Mucosa of rectum (tissue), 2 donors: ENCODE results near the gene ACD.

Experiments
- H3K27ac ChIP-seq, 2 donors: one replicate each; pipeline ENCODE4 v1.7.0; 2013; ENCODE audit warnings: inconsistent platforms in 2 of 2, low read depth in 2 of 2, low read length in 2 of 2
- H3K27me3 ChIP-seq, 2 donors: one replicate each; pipeline ENCODE4 v1.7.0; 2013; ENCODE audit warnings: low read length in 2 of 2; ENCODE audit not compliant: control insufficient read depth in 2 of 2, insufficient read depth in 2 of 2
- H3K36me3 ChIP-seq, 2 donors: one replicate each; pipeline ENCODE4 v1.7.0; 2013; ENCODE audit warnings: low read length in 2 of 2; ENCODE audit not compliant: control insufficient read depth in 2 of 2, insufficient read depth in 2 of 2
- H3K4me1 ChIP-seq, 2 donors: one replicate each; pipeline ENCODE4 v1.7.0; 2013; ENCODE audit warnings: low read length in 2 of 2, mild to moderate bottlenecking in 1 of 2; ENCODE audit not compliant: control insufficient read depth in 2 of 2, insufficient read depth in 2 of 2
- H3K4me3 ChIP-seq, 2 donors: one replicate each; pipeline ENCODE4 v1.7.0; 2013; ENCODE audit warnings: low read length in 2 of 2
- H3K9ac ChIP-seq, 2 donors: one replicate each; pipeline ENCODE4 v1.7.0; 2013; ENCODE audit warnings: low read length in 2 of 2, low read depth in 1 of 2, mild to moderate bottlenecking in 1 of 2
- H3K9me3 ChIP-seq, 2 donors: one replicate each; pipeline ENCODE4 v1.7.0; 2013; ENCODE audit warnings: low read length in 2 of 2; ENCODE audit not compliant: control insufficient read depth in 2 of 2
- donor health status: healthy.
- donor health status: Normal muscosa, but diverticular disease.

ACD gene

GRCh38 chr16:67676516-67676915 lies 16.5 kb upstream of the ACD start:
- Histone ChIP-seq H3K4me1 (peaks cover 33 to 52% of the 10 kb centered on the region in 2 donors), H3K9ac (no peak overlapping the region), H3K27me3 (no peaks in the 10 kb centered on the region), H3K4me3 (no peak overlapping the region), H3K27ac (no peak overlapping the region), H3K9me3 (no peaks in the 10 kb centered on the region), H3K36me3 (peaks cover 0 to 8% of the 10 kb centered on the region in 2 donors)

GRCh38 chr16:67675999-67676398 lies 15.9 kb upstream of the ACD start:
- no peaks in the 10 kb centered on the region for H3K9me3 ChIP-seq
- H3K4me1 ChIP-seq = peaks cover 31 to 51% of the 10 kb centered on the region in 2 donors
- no peak overlapping the region for H3K4me3 ChIP-seq
- H3K27ac ChIP-seq = no peak overlapping the region
- H3K36me3 ChIP-seq = peaks cover 0 to 8% of the 10 kb centered on the region in 2 donors
- no peak overlapping the region for H3K9ac ChIP-seq
- no peaks in the 10 kb centered on the region for H3K27me3 ChIP-seq

GRCh38 chr16:67675579-67675935 lies 15.5 kb upstream of the ACD start:
- Histone ChIP-seq H3K4me1 (peaks cover 29 to 48% of the 10 kb centered on the region in 2 donors), H3K9me3 (no peaks in the 10 kb centered on the region), H3K4me3 (no peak overlapping the region), H3K27me3 (no peaks in the 10 kb centered on the region), H3K9ac (no peak overlapping the region), H3K36me3 (peaks cover 0 to 8% of the 10 kb centered on the region in 2 donors), H3K27ac (no peak overlapping the region)

- no peak overlapping the region for H3K9ac ChIP-seq
- no peak overlapping the region for H3K4me3 ChIP-seq
- H3K36me3 ChIP-seq = peaks cover 0 to 4% of the 10 kb centered on the region in 2 donors
- H3K4me1 ChIP-seq = peaks cover 29 to 48% of the 10 kb centered on the region in 2 donors
- no peaks in the 10 kb centered on the region for H3K9me3 ChIP-seq
- H3K27ac ChIP-seq = peak overlapping the region in 1 of 2 donors; percentile 81
- H3K27me3 ChIP-seq = no peaks in the 10 kb centered on the region
Measured at GRCh38 chr16:67674851-67675578, 15.0 kb upstream of the ACD start.

GRCh38 chr16:67673712-67674580 lies 13.9 kb upstream of the ACD start:
- H3K9ac ChIP-seq = peak overlapping the region in 1 of 2 donors; percentile 56

GRCh38 chr16:67672739-67673662 lies 12.9 kb upstream of the ACD start:
- H3K9ac ChIP-seq = peak overlapping the region in 1 of 2 donors; percentile 56
- peak overlapping the region in 1 of 2 donors; percentile 9 for H3K4me3 ChIP-seq
- H3K36me3 ChIP-seq = peaks cover 0 to 4% of the 10 kb centered on the region in 2 donors
- H3K4me1 ChIP-seq = peaks cover 31 to 43% of the 10 kb centered on the region in 2 donors
- peak overlapping the region; percentile 81 to 83 for H3K27ac ChIP-seq
- H3K9me3 ChIP-seq = no peaks in the 10 kb centered on the region
- no peaks in the 10 kb centered on the region for H3K27me3 ChIP-seq

More at GRCh38 chr16:67673712-67674580, 13.9 kb upstream of the ACD start:
- H3K4me1 ChIP-seq = peaks cover 29 to 46% of the 10 kb centered on the region in 2 donors
- H3K27me3 ChIP-seq = no peaks in the 10 kb centered on the region
- peak overlapping the region; percentile 81 to 83 for H3K27ac ChIP-seq
- H3K36me3 ChIP-seq = peaks cover 0 to 4% of the 10 kb centered on the region in 2 donors
- H3K9me3 ChIP-seq = no peaks in the 10 kb centered on the region
- peak overlapping the region in 1 of 2 donors; percentile 42 for H3K4me3 ChIP-seq

GRCh38 chr16:67672306-67672705 lies 12.2 kb upstream of the ACD start:
- no peak overlapping the region for H3K9ac ChIP-seq
- peaks cover 0 to 4% of the 10 kb centered on the region in 2 donors for H3K36me3 ChIP-seq
- H3K4me3 ChIP-seq = no peak overlapping the region
- no peak overlapping the region for H3K27ac ChIP-seq
- no peaks in the 10 kb centered on the region for H3K9me3 ChIP-seq
- peaks cover 33 to 43% of the 10 kb centered on the region in 2 donors for H3K4me1 ChIP-seq
- no peaks in the 10 kb centered on the region for H3K27me3 ChIP-seq

- H3K9ac ChIP-seq = no peak overlapping the region
- H3K4me1 ChIP-seq = peaks cover 38 to 40% of the 10 kb centered on the region in 2 donors
- H3K27me3 ChIP-seq = no peaks in the 10 kb centered on the region
- no peaks in the 10 kb centered on the region for H3K36me3 ChIP-seq
- H3K27ac ChIP-seq = no peak overlapping the region
- H3K9me3 ChIP-seq = no peaks in the 10 kb centered on the region
- H3K4me3 ChIP-seq = no peak overlapping the region
Measured at GRCh38 chr16:67669499-67670101, 9.5 kb upstream of the ACD start.

GRCh38 chr16:67668495-67669157 lies 8.6 kb upstream of the ACD start:
- H3K9me3 ChIP-seq = no peaks in the 10 kb centered on the region
- H3K4me1 ChIP-seq = peaks cover 30 to 34% of the 10 kb centered on the region in 2 donors
- no peaks in the 10 kb centered on the region for H3K36me3 ChIP-seq
- no peaks in the 10 kb centered on the region for H3K27me3 ChIP-seq
- peak overlapping the region in 1 of 2 donors; percentile 74 for H3K27ac ChIP-seq
- no peak overlapping the region for H3K9ac ChIP-seq
- H3K4me3 ChIP-seq = no peak overlapping the region
